Measurements from ENCODE around the gene EML1.

Gene EML1

GRCh38 chr14:99793213-99794150, at the start of gene EML1:
TSS of gene EML1 (plus strand) at chr14:99793413. CDS start at chr14:99793477, 64 bp downstream.
- DNase-seq (ENCODE audit: low read depth) = peak; percentile 78
- TF ChIP-seq POLR2A (IDR thresholded peaks at IDR 0.05; ENCODE audit: extremely low read depth, insufficient read length) (no peak), CTCF (IDR thresholded peaks at IDR 0.05; ENCODE audit: low read depth, low read length) (no peak), MYC (IDR thresholded peaks at IDR 0.05; ENCODE audit: low read depth, low read length) (no peak), MAX (IDR thresholded peaks at IDR 0.05; ENCODE audit: low read depth, low read length) (no peak)
- no peak within 1 kb of the TSS for H3K4me3 ChIP-seq (ENCODE audit: low read depth, low read length)

GRCh38 chr14:99744199-99744872, 48.9 kb upstream of the EML1 start:
- no peak for TF ChIP-seq POLR2A (IDR thresholded peaks at IDR 0.05; ENCODE audit: extremely low read depth, insufficient read length)
- TF ChIP-seq MAX (IDR thresholded peaks at IDR 0.05; ENCODE audit: low read depth, low read length) = no peak
- no peak for TF ChIP-seq MYC (IDR thresholded peaks at IDR 0.05; ENCODE audit: low read depth, low read length)
- TF ChIP-seq CTCF (IDR thresholded peaks at IDR 0.05; ENCODE audit: low read depth, low read length) = no peak
- DNase-seq (ENCODE audit: low read depth) = no peak
- H3K4me3 ChIP-seq (ENCODE audit: low read depth, low read length) = no peak overlapping the region

- DNase-seq (ENCODE audit: low read depth) = no peak
- H3K4me3 ChIP-seq (ENCODE audit: low read depth, low read length) = no peak overlapping the region
- no peak for TF ChIP-seq POLR2A (IDR thresholded peaks at IDR 0.05; ENCODE audit: extremely low read depth, insufficient read length)
- TF ChIP-seq MYC (IDR thresholded peaks at IDR 0.05; ENCODE audit: low read depth, low read length) = no peak
- TF ChIP-seq CTCF (IDR thresholded peaks at IDR 0.05; ENCODE audit: low read depth, low read length) = no peak
- TF ChIP-seq MAX (IDR thresholded peaks at IDR 0.05; ENCODE audit: low read depth, low read length) = no peak
These were observed 48.4 kb upstream of the EML1 start for GRCh38 chr14:99744873-99745224.

GRCh38 chr14:99745307-99745951, 47.8 kb upstream of the EML1 start:
- no peak for DNase-seq (ENCODE audit: low read depth)
- TF ChIP-seq MYC (IDR thresholded peaks at IDR 0.05; ENCODE audit: low read depth, low read length) = no peak
- TF ChIP-seq POLR2A (IDR thresholded peaks at IDR 0.05; ENCODE audit: extremely low read depth, insufficient read length) = no peak
- no peak overlapping the region for H3K4me3 ChIP-seq (ENCODE audit: low read depth, low read length)

- DNase-seq (ENCODE audit: low read depth) = no peak
- H3K4me3 ChIP-seq (ENCODE audit: low read depth, low read length) = no peak overlapping the region
- no peak for TF ChIP-seq CTCF (IDR thresholded peaks at IDR 0.05; ENCODE audit: low read depth, low read length)
- TF ChIP-seq POLR2A (IDR thresholded peaks at IDR 0.05; ENCODE audit: extremely low read depth, insufficient read length) = no peak
- no peak for TF ChIP-seq MAX (IDR thresholded peaks at IDR 0.05; ENCODE audit: low read depth, low read length)
- no peak for TF ChIP-seq MYC (IDR thresholded peaks at IDR 0.05; ENCODE audit: low read depth, low read length)
These were observed 46.0 kb upstream of the EML1 start for GRCh38 chr14:99747167-99747566.

All from NB4 (cell line).